Activated T-cell treated with anti-CD3 and anti-CD28 coated beads for 24 hours (primary cell): ENCODE data around the gene CDK2AP2.
"Not testable (repeated sequence)": the region's sequence is repeated elsewhere in the genome, so short reads cannot be mapped to it uniquely, and the experiment has no call there.

Source experiments
- DNase-seq: peaks from one replicate; pipeline ENCODE4 v3.0.0-alpha.2; 2020; ENCODE audit warnings: low read depth

CDK2AP2 gene, protein sequence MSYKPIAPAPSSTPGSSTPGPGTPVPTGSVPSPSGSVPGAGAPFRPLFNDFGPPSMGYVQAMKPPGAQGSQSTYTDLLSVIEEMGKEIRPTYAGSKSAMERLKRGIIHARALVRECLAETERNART

DNA sequence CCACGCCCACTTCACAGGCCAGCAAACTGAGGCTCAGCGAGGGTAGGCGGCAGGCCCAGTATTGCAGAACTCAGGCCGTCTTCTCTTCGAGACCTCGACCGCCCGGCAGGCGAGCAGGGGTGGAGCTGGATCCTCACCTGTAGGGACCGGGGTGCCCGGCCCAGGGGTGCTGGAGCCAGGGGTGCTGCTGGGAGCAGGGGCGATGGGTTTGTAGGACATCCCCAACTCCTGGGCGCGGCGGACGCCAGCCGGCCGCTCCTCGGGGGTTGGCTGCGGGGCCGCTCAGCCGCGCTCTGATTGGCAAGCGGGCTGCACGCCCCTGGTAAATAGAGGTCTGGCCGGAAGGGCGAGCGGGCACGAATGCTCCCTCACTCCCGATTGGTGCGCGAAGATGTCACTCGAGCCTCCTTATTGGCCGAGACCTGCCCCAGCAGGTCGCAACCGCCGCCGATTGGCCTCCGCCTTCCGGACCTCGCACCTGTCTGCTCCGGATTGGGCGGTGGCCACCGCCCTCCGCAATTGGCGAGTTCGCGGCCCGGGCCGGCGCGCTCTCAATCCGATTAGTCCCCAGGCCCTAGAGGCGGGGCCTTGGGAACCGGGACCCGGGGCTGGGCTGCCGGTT, at the start of gene CDK2AP2:
CDK2AP2 (minus strand) TSS at position 299 of the 622 bp plus-strand sequence; CDS start at position 219, 80 bp downstream.
- DNase-seq, result peak; percentile 98

DNA sequence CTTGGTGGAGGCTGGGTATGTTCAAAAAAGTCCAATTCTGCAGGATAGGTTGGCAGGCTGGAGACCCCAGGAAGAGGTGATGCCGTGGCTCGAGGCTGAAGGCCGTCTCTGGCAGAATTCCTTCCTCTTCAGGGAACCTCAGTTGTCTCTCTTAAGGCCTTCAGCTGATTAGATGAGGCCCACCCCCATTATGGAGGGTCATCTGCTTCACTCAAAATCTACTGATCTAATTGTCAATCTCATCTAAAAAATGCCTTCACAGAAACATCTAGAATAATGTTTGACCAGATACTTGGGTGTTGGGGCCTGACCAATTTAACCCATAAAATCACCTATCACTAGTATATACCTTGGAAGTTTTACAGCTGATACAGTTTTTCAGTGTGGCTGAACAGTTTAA, 48.3 kb upstream of the CDK2AP2 start:
- no peak for DNase-seq

DNA sequence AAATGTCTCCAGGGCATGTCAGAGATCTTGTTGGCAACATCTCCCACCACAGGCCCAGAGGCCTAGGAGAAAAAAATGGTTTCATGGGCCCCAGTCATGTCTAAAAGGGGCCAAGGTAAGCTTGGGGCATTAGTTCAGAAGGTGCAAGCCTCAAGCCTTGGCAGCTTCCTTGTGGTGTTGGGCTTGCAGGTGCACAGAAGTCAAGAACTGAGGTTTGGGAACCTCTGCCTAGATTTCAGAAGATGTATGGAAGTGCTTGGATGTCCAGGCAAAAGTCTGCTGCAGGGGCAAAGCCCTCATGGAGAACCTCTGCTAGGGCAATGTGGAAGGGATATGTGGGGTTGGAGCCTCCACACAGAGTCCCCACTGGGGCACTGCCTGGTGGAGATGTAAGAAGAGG, 43.7 kb upstream of the CDK2AP2 start:
- DNase-seq, result not testable (repeated sequence)

DNA sequence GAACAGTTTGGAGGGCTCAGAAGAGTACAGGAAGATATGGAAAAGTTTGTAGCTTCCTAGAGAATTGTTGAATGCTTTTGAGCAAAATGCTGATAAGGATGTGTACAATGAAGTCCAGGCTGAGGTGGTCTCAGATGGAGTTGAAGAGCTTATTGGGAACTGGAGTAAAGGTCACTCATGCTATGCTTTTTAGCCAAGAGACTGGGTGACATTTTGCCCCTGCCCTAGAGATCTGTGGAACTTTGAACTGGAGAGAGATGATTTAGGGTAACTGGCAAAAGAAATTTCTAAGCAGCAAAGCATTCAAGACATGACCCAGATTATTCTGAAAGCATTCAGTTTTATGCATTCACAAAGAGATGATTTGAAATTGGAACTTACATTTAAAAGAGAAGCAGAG, 43.2 kb upstream of the CDK2AP2 start:
- no peak for DNase-seq

DNA sequence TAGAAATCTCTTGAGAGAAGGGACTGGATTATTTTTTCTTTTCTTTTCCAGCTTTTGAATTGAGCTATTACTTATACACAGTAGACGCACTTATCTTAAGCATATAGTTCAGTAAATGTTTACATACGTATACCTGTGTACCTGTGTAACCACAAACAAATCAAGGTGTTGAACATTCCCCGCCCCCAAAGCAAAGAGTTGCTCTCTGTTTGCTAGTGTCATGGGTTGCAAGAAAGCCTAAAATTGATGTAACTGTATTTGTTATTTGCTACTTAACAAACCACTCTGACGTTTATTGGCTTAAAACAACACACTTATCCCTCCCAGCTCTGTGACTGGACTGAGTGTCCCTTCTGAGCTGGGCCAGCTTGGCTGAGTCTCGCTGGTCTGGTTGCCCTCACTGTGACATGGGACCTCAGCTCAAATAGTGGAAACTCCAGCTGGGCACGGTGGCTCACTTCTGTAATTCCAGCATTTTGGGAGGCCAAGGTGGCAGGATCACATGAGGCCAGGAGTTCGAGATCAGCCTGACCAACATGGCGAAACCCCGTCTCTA, 40.7 kb upstream of the CDK2AP2 start:
- no peak for DNase-seq

DNA sequence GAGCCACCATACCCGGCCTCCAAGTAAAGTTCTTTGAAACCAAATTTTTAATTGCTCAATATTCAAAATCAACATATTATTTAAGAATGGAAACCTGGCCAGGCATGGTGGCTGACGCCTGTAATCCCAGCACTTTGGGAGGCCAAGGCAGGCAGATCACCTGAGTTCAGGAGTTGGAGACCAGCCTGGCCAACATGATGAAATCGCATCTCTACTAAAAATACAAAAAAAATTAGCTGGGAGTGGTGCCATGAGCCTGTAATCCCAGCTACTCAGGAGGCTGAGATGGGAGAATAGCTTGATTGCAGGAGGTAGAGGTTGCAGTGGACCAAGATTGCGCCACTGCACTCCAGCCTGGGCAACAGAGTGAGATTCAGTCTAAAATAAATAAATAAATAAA, 40.1 kb upstream of the CDK2AP2 start:
- not testable (repeated sequence) for DNase-seq

DNA sequence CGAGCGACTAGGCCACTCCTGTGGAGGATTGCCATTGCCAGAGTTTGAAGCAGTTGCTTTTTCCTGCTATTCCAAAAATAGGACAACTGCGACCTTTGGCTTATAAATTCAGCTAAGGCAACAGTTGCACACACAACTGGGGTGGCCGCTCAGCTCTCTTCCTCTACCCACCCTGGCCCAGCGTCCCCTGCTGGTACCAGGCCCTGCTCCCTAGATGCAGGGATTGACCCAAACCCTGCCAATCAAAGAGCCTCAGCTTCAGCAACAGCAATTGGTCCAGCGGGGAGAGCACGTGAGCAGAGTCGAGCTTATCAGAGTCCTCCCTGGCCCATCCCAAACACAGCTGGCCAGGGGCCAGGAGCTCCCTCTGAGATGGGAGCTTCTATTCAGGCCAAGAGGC, 37.3 kb upstream of the CDK2AP2 start:
- no peak for DNase-seq

DNA sequence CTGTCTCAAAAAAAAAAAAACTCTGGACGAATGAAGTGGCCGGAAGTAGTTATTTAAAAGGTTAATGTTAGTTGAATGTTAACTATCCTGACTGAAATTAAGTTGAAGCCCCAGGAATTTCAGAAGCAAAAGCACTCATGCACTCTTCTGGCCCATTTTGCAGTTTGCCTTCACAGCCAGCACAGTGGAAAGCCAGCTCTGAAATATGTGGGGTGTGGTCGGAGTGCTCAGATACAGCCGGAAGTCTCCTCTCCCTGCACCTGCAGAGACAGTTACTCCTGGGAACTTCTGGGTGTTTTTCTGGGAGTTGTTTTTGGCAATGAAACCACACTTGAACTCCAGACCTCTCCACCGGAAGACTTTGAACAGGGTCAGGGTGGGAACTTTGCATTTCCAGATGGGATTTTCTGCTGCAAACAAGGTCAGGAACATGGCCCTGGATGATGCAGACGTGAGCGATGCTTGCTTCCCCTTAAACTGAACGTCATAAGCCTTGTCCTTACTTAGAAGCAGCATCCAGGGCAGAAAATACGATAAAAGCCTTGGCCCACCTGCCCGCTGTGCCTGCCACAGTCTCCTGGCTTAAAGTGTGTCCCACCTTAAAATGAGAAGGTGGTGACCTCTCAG, 36.8 kb upstream of the CDK2AP2 start:
- no peak for DNase-seq

DNA sequence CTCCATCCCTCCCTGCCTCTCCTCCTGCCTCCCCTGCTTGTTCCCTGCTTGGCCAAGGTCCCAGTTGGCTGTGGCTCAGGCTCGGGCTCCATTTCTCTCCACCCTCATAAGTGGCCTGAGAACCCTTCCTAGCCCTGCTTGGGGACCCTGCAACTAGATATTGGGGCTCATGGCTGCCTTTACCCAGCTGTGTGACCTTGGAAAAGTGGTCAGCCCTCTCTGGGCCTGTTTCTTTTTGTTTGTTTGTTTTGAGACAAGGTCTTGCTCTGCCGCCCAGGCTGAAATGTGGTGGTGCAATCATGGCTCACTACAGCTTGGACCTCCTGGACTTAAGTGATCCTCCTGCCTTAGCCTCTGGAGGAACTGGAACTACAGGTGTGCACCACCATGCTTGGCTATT, 35.6 kb upstream of the CDK2AP2 start:
- DNase-seq, result no peak

DNA sequence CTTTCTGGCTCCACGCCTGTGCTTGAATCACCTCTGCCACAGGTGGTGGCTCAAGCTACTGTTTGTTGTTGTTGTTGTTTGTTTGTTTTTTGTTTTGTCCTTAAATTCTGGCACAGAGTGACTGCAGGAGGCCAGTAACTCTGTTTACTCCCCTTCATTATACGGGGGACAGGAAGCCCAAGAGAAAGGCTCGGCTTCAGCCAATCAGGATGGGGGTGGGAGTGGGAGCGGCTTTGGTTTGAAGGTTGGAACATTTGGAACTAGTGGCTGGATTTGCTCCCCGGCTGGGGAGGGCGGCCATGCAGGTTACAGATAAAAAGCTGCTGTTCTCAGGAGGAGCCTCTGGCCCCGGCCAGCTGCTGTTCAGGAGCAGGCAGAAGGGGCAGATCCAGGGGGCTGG, 35.0 kb upstream of the CDK2AP2 start:
- DNase-seq, result no peak

DNA sequence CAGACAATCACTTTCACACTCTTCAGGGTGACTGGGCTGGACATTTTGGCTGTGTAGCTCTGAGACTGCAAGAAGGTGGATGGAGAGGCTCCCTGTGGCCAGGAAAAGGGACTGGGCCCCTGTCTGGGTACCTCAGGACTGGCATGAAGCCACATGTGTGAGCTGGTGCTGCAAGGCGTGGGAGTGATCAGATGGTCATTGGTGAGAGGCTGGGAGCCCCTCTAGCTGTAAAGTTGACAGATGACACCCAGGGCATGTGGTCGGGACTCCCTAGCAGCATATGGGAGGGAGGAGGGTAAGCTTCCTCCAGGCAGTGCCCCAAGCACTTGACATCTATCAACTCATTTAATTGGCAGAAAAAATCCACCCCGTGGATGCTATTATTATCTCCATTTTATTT, 34.2 kb upstream of the CDK2AP2 start:
- DNase-seq, result no peak

DNA sequence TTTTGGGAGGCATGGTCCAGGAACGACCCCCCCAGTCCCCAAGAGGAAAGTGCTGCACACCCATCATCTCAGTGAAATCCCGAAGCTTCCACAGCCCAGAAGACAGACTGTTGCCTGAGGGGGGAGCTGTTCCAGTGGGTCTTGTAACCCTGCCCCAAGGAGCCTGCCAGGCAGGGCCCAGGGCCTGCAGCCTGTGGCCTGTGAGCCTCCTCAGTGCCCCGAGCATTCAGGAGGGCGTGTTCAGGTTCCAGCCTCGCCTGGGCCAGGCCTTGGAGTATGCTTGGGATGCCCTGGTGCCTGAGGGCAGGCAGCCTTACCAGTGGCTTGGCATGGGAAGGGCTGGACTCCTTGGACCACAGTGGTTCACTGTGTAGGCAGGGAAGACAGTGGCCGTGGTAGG, 33.2 kb upstream of the CDK2AP2 start:
- no peak for DNase-seq

DNA sequence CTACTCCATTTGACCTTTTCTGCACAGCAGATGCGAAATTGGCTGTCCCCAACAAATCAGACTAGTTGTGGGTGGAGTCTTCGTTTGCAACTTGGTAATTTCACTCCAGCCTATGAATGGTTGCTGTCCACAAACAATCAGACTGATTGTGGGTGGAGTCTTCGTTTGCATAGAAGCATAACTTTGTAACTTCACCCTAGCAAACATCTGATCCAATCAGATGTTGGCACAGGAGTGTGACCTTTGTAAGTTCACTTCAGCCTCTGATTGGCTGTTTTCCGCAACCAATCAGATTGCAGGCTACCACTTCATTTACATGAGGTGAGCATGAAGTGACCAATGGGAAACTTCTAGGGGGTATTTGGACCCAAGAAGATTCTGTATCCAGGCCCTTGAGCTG, 31.6 kb upstream of the CDK2AP2 start:
- DNase-seq, result no peak

DNA sequence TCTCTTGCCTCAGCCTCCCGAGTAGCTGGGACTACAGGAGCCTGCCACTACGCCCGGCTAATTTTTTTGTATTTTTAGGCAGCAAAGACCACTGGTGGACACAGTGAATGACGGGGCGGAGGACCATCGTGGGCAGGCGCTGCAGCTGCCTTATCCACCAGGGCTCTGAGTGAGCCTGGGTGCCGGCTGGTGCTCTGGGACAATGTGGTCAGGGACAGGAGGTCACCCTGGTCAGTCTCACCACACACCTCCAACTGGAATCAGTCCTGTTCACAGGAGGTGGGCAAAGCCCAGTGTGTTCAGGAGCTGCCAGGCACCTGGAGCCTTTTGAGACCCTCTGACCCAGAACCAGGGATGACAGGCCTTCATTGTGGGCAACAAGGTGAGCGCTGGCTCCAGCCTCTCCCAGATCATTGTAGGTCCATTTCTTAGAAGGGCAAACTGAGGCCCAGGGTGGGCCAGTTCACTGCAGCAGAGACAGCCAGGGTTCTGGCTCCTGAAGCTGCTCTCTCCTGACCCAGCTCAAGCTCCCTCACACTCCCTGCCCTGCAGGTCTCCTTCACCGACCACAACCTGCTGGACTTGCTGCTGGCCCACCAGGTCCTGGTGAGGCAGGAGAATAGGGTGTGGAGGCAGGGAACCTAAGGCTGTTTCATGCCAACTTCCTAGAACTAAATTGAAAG, 31.0 kb upstream of the CDK2AP2 start:
- no peak for DNase-seq

DNA sequence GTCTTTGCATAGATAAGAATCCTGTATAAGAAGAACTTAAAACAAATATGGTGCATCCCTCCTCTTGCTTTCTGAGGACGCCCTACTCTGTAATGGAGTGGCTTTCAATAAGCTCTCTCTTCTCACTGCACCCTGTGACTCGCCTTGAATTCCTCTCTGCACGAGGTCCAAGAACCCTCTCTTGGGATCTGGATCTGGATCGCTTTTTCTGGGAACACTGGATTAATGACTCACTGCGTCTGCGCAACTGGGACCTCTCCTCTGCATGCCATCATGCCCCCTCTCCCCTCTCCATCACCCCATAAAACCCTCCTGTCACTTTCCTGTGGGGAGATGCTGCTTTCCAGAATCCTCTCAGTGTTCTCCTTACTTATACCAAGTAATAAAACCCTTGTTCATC, 30.3 kb upstream of the CDK2AP2 start:
- DNase-seq, result no peak

DNA sequence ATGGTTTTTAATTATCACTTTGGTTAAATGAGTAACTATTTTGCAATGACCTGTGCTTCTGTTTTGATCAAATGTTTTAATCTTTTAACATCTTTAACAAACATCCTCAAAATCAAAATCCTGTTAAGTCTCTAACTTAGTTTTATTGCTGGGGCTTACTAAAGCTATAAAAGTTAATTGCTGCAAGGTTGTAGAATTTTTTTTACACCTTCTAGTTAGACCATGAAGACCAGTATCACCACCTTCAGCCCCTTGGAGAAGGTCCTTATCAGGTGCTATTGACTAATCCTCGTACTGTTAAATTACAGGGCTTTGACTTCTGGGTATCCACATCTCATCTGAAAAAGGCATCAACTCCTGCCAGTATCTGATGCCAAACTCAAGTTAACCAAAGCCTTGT, 27.6 kb upstream of the CDK2AP2 start:
- no peak for DNase-seq

DNA sequence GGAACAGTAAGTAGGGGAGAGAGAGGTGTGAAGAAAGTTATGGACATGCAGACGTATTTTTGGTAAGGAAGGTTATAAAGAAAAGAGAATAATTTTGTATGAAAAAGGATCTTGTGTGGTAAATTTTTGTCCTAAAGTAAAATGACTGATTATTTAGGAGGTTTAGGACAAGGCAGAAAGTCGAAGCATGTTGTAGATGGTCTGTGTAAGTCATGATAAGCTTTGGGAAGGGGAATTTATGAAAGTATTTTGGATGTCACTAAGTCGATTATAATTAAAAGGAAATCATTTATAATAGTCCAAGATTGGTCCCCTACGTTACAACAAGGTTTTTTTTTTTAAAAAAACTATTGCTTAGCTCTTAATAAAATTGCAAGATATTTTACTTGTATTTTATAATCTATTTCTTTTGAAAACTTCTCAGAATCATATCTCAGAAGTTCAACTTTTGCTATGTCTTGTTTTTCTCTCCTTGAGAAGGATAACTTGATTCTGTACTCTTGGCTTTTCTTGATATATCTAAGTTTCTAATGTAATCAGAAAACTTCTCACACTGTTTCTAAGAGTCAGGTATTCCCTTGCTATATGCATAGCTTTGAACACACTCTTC, 26.2 kb upstream of the CDK2AP2 start:
- DNase-seq, result no peak

DNA sequence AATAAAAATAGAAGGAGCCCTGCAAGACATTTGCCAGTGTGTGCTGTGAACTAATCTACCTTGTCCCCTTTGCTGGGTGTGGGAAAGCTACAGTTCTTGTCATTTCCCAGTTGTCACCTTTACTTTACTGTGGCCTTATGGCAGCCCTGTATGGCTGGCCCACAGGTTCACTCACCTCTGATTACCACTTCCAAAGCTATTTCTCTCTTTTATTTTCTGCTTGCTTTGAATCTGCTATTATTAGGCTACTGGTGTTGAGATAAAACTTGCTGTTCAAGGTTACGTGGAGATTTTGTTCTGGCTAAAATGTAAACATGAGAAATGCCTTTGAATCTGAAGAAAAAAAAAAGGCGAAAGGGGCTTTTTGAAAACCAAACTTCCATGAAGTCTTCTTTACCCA, 24.9 kb upstream of the CDK2AP2 start:
- DNase-seq, result no peak

DNA sequence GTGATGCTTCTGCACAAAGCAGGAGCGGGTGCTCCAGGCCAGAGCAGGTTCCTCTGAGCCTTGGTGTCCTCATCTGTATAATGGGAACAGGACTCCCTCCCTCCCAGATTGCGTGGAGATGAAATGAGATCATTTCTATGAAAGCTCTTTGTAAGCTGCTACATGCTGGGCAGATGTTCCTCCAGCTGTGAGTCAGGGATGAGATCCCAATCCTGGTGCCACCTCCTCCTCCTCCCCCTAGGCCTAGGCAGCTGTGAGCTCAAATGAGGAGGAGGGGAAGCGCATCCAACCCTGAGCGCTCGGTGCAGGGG, 22.3 kb upstream of the CDK2AP2 start:
- no peak for DNase-seq

DNA sequence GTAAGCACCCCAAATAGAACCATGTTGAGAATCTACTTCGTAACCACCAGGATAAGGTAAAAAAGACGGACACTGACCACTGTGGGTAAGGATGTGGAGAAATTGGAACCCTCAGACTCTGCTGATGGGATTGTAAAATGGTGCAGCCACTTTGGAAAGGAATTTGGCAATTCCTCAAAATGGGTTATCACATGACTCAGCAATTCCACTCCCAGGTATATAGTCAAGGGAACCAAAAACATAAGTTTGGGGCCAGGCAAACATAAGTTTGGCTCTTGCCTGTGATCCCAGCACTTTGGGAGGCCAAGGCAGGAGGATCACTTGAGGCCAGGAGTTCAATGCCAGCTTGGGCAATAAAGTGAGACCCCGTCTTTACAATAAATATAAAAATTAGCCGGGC, 20.4 kb upstream of the CDK2AP2 start:
- no peak for DNase-seq

DNA sequence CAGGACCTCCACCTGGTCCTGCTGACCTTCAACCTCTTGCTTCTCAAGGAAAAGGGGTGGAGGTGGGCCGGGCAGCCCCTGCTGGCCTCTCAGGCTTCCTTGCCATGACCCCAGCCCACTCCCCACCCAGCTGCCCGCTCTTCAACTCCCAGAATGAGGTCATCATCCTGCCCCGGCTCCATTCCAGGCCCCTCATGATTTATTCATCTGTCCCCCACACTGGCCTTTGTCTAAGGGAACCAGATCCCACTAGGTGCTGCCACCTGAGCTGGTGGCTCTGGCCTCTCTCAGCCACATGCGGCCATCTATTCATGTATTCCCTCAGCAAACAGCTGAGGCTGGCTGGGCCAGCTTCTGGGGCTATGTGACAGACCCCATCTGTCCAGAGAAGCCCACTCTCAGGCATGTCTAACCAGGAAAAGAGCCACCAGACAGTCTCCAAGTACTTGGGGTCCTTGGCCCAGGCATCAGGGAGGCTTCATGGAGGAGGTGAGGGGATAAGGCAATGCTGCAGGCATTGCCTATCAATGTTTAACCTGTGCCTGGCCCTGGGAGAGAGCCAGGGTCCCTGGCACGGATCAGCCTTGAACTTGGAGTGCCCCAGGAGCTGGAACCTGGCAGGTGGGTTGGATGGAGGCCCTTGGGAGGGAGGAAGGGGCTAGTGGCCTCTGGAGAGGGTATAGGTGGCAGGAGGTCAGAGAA, 17.5 kb upstream of the CDK2AP2 start:
- no peak for DNase-seq

DNA sequence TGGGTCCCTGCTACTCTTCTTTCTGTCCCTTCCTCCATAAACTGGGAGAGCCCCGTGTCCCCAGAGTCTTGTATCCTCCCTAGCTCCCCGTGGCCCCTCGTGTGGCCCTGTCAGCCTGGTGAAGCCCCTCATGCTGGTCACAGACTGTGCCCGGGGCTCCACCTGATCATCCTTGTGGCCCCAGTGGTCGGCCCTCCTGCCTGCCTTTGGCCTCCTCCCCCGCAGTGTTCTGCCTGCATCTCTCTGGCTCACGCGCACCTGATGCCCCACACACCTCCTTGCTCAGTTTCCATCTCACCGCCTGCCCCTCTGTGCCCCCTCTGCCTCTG, 16.5 kb upstream of the CDK2AP2 start:
- DNase-seq, result no peak
